HUES6 (cell line): Measurements from ENCODE around the gene EOLA2.

Experiments used
- H3K27ac ChIP-seq: 2 replicates; pipeline ENCODE4 v1.7.0; 2013; ENCODE audit warnings: low read depth, mild to moderate bottlenecking, low read length, inconsistent platforms
- H3K27me3 ChIP-seq: 2 replicates; pipeline ENCODE4 v1.6.1; 2013; ENCODE audit warnings: low read length; ENCODE audit not compliant: control insufficient read depth, insufficient read depth
- H3K36me3 ChIP-seq: 2 replicates; pipeline ENCODE4 v1.6.1; 2013; ENCODE audit warnings: low read length; ENCODE audit not compliant: control insufficient read depth, insufficient read depth
- H3K4me1 ChIP-seq: 2 replicates; pipeline ENCODE4 v1.6.1; 2013; ENCODE audit warnings: low read length; ENCODE audit not compliant: control insufficient read depth, insufficient read depth
- H3K4me3 ChIP-seq: 2 replicates; pipeline ENCODE4 v1.5.1; 2013; ENCODE audit warnings: low read depth, low read length
- H3K9ac ChIP-seq: one replicate; pipeline ENCODE4 v1.6.1; 2013; ENCODE audit warnings: mild to moderate bottlenecking, low read length
- H3K9me3 ChIP-seq: 2 replicates; pipeline ENCODE4 v1.6.1; 2013; ENCODE audit warnings: low read depth, low read length; ENCODE audit not compliant: control insufficient read depth, insufficient read depth

Gene EOLA2

DNA sequence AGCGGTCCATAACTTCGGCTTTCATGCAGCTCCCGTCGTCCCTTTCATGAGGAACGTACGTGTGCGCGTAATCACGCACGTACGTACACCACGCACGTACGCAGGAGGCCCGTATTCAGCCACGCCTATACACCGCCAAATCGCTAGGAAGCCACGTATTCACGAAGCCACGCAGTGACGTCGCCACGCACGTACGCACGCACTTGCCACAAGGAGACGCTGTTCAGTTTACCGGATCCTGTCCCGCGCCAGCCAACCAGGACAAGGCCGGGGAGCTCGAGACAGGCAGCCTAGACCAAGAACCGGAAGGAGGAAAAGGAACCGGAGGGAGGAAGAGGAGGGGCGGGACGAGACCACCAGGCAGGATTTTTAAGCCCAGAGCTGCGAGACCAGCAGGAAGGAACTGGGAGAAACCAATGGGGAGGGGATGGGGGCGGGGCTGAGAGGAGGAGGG lies at the start of gene EOLA2:
Gene EOLA2 (minus strand): TSS at position 65 of the 454 bp plus-strand sequence. CDS start 4,617 bp downstream, outside the sequence.
- peaks cover 10% of the 10 kb centered on the region for H3K36me3 ChIP-seq
- peaks cover 3% of the 10 kb centered on the region; the same call in 1 of the 2 replicates for H3K4me1 ChIP-seq
- peak within 1 kb of the TSS; percentile 88 for H3K9ac ChIP-seq
- peak within 1 kb of the TSS; percentile 50; the same call in 1 of the 2 replicates for H3K27ac ChIP-seq
- peak within 1 kb of the TSS; percentile 77 for H3K4me3 ChIP-seq
- H3K27me3 ChIP-seq = no peaks in the 10 kb centered on the region
- no peaks in the 10 kb centered on the region for H3K9me3 ChIP-seq

DNA sequence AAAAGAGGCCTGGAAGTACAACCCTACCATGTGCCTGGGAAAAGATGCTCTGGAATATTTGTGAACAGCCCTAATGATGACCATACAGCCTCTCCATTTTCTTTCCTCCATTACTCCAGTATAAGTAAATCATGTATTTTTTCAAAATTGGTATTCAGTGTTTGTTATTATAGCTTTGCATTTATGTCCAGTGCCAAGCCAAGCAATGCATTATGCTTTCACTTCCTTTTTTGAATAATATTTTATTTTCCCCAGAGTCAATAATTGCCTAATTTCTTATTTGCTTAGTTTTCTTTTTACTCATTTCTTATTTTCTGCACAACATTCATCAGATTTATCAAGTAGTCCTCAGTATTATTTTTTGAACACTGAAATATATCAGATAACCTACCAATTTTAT lies 49.3 kb upstream of the EOLA2 start:
- H3K4me3 ChIP-seq = no peak overlapping the region
- no peaks in the 10 kb centered on the region; the same call in 1 of the 2 replicates for H3K36me3 ChIP-seq
- no peaks in the 10 kb centered on the region for H3K27me3 ChIP-seq
- H3K9me3 ChIP-seq = no peaks in the 10 kb centered on the region
- no peak overlapping the region for H3K9ac ChIP-seq
- H3K4me1 ChIP-seq = no peaks in the 10 kb centered on the region
- no peak overlapping the region for H3K27ac ChIP-seq

DNA sequence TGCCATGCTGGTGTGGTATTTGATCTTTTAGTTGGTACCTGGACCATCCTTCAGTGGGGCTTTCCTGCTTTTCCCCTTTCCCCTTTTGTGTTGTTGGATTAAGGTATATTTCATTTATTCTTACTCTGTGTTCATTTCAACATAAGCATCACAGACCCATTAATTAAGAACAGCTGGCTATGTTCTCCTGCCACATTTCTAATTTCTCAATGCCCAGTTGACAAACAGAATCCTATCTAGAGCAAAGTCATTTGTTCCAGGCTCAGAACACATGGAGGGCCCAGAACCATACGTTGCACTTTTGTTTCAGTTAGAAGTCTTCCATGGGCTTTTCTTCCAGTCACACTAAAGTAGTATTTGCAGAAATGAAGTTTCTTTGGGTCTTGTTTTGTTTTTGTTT lies 46.1 kb upstream of the EOLA2 start:
- no peak overlapping the region for H3K4me3 ChIP-seq
- no peak overlapping the region for H3K9ac ChIP-seq
- no peaks in the 10 kb centered on the region for H3K36me3 ChIP-seq
- H3K27me3 ChIP-seq = no peaks in the 10 kb centered on the region; the same call in 1 of the 2 replicates
- H3K4me1 ChIP-seq = peaks cover 2% of the 10 kb centered on the region; the same call in 1 of the 2 replicates
- no peaks in the 10 kb centered on the region for H3K9me3 ChIP-seq
- H3K27ac ChIP-seq = no peak overlapping the region

DNA sequence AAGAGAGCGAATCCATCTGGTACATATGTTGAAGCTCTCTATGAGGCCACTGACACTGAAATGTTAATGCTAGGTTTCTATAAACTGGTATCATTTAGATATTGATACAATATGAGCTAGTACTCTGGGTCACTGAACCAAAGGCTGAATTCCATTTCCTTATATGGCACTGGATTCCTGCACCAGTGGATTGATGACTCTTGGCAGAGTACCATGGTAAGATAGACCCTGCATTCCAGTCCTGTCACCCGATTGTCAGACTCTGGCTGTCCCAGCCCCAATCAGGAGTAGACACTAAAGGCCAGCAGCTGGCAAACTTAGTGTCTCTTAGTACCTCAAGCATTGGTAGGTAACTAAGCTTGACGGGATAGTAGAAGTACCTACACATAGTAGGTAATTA lies 44.0 kb upstream of the EOLA2 start:
- H3K27ac ChIP-seq = no peak overlapping the region
- no peaks in the 10 kb centered on the region for H3K9me3 ChIP-seq
- H3K9ac ChIP-seq = no peak overlapping the region
- H3K36me3 ChIP-seq = no peaks in the 10 kb centered on the region
- no peak overlapping the region for H3K4me3 ChIP-seq
- H3K27me3 ChIP-seq = no peaks in the 10 kb centered on the region; the same call in 1 of the 2 replicates
- H3K4me1 ChIP-seq = peaks cover 16% of the 10 kb centered on the region

DNA sequence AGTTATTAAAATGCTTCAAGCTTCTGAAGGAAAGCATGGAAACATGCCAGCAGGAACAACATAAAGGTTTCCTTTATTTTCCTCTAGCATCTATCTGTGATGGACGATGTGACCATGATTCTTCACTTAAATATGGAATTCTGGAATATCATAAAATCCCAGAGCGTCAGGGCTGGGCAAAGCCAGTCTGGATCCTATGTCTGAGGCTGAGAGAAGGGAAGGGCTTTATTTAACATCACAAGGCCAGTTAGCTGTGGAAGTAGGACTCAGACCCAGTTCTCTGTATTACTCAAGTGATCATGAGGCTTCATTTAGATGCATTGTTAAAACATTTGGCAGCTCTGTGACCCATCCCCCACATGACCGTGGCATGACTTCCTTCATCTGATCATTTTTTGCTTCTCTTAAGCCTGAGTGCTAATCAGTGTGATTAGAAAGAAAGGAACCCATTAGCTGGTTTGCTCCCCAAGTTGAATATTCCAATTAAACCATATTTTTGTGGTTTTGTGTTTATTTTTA lies 40.9 kb upstream of the EOLA2 start:
- no peaks in the 10 kb centered on the region for H3K9me3 ChIP-seq
- peaks cover 30% of the 10 kb centered on the region for H3K4me1 ChIP-seq
- H3K4me3 ChIP-seq = no peak overlapping the region
- no peak overlapping the region; the same call in 1 of the 2 replicates for H3K27ac ChIP-seq
- H3K9ac ChIP-seq = no peak overlapping the region
- no peaks in the 10 kb centered on the region; the same call in 1 of the 2 replicates for H3K27me3 ChIP-seq
- no peaks in the 10 kb centered on the region for H3K36me3 ChIP-seq

DNA sequence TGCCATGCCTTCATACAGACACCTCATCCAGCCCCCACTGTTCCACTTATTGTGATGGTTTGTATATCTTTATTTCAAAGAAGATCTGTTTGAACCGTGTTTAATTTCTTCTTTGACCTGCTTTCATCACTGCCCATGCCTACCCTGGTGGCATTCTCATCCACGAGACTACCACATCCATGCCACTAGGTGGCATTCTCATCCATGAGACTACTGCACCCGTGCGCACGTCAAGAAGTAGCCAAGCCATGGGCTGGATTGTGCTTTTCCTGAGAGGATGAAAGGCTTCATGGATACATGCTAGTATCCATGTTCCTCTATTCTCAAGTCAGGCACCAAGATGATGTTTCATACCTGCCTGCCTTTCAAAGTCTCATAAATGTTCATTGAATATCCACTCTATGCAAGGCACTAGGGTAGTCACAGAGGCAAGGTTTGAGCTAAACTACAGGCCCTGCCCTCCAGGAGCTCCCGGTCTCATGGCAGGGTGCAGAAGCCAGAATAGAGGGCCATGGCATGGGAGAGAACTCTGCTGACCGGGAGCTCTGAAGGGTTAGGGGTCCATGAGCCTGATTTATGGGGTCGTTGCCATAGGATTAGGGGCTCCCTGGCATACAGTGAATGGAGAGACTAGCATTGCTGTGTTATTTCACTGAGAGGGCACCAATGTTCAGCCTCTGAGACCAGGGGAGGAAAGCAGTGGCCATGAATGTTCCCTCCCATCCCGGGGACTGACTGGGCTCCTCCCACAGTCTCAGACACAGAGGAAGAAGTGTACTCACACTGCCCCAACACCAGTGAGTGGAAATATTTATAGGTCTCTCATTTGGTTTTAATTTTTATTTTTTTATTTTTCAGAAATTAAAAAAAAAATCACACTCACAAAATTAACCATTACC lies 24.8 kb upstream of the EOLA2 start:
- Histone ChIP-seq H3K4me1 (no peaks in the 10 kb centered on the region), H3K27me3 (no peaks in the 10 kb centered on the region), H3K9ac (no peak overlapping the region), H3K27ac (no peak overlapping the region), H3K9me3 (no peaks in the 10 kb centered on the region), H3K4me3 (no peak overlapping the region), H3K36me3 (peaks cover 31% of the 10 kb centered on the region)

DNA sequence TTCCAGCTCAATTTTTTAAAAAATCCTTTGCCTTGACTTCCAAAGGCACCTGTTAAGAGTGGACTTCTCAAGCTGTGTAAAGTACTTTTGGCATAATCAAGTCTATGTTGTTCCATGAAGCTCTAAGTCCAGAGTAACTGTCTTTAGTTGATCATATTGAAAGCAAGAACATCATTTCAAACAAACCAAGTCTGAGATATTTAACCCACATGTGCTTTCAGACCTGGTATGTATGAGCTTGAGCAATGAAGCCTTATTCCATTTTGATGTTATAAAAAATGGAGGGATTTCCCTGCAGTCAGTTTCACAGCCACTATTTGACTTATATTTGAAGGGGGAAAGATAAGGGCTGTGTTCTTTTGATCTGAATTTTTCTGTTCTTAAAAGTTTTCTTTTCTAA lies 23.7 kb upstream of the EOLA2 start:
- no peak overlapping the region for H3K4me3 ChIP-seq
- H3K9me3 ChIP-seq = no peaks in the 10 kb centered on the region
- H3K27ac ChIP-seq = no peak overlapping the region
- no peaks in the 10 kb centered on the region for H3K27me3 ChIP-seq
- H3K4me1 ChIP-seq = no peaks in the 10 kb centered on the region
- peaks cover 31% of the 10 kb centered on the region for H3K36me3 ChIP-seq
- no peak overlapping the region for H3K9ac ChIP-seq

DNA sequence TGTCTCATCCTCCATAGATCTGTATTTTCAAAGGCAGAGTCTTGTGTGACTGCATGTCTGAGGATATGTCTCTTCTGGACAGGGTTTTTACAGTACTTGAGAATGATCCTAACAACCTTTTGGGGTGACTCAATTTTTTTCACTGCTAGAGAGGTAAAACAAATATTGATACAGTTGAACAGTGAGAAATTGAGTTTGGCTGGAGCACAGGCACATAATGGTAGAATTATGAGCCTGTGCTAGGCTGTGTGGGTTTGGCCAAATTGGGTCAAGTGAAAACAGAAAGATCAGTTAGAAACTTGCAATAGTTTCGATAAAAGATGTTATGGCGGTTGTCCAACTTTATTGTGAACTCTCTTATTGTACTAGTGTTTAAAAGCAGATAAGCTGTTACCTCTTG lies 23.3 kb upstream of the EOLA2 start:
- H3K9ac ChIP-seq = no peak overlapping the region
- no peaks in the 10 kb centered on the region for H3K27me3 ChIP-seq
- peaks cover 27% of the 10 kb centered on the region for H3K36me3 ChIP-seq
- no peaks in the 10 kb centered on the region for H3K4me1 ChIP-seq
- H3K9me3 ChIP-seq = no peaks in the 10 kb centered on the region
- no peak overlapping the region for H3K27ac ChIP-seq
- H3K4me3 ChIP-seq = no peak overlapping the region

DNA sequence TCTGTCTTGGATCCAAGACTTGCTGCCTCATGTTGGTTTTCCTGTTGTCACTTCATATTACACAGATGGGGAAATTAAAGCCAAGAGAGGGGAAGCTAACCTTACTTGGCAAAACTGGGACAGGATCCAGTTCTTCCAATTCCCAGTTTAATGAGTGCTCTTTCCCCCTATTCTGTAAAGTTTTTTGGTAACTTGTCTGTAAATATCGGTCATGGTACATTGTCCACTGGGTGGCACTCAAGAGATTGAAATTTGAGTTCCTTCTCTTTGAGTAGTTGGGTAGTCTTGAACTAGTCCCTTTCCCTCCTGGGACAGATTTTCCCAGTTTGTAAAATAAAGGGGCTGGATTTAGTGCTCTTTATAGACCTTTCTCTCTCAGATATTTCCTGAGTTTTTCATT lies 12.4 kb upstream of the EOLA2 start:
- Histone ChIP-seq H3K27me3 (no peaks in the 10 kb centered on the region), H3K9ac (no peak overlapping the region), H3K36me3 (peaks cover 60% of the 10 kb centered on the region), H3K4me3 (no peak overlapping the region), H3K27ac (no peak overlapping the region), H3K4me1 (peaks cover 19% of the 10 kb centered on the region; the same call in 1 of the 2 replicates), H3K9me3 (no peaks in the 10 kb centered on the region)

DNA sequence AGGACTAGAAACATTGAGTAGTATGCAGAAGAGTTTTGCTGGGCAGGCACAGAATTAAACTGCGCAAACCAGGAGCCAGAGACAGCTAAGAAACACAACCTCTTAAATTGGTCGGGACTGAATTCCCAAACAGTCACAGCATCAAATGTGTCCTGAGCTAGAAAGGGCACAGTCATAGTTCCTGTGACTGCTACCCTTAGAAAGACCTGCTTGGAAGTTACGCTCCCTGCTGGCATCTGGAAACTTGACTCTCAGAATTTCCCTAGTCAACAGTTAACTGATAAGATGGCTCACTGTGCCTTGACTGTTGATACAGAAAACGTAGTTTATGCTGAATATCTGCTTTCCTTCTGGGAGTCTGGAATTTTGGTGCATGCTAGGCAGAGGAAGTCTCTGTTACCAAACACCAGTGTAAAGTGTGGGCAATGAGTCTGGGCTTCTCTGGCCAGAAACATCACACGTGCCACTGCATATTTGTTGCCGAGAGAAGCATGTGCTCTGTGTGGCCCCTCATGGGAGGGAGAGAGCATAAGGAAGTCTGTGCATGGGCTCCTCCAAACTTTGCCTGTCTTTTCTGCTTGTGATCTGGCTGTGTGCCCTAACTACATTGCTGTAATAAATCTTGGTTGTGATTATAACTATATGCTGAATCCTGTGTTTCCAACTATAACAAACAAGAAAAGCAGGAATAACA lies 11.6 kb upstream of the EOLA2 start:
- no peaks in the 10 kb centered on the region for H3K9me3 ChIP-seq
- H3K27me3 ChIP-seq = no peaks in the 10 kb centered on the region
- peaks cover 67% of the 10 kb centered on the region for H3K36me3 ChIP-seq
- H3K9ac ChIP-seq = no peak overlapping the region
- H3K27ac ChIP-seq = no peak overlapping the region
- H3K4me3 ChIP-seq = no peak overlapping the region
- H3K4me1 ChIP-seq = peaks cover 19% of the 10 kb centered on the region; the same call in 1 of the 2 replicates
